Measurements from ENCODE around the gene UCK2. TPM values are rescaled to one million over a fixed set of nuclear protein-coding genes. Genes with fewer than 3 reads are reported as not detected.
A peak's percentile ranks its signal among the peaks of the same experiment; 100 is the strongest.

UCK2 gene
- total and polyA plus RNA-seq, 9 of the 15 experiments (the other 6 are each of a cell fraction or from before 2014, with no cell fraction given), result 71.6 to 145 (median 95.8) TPM

- TF ChIP-seq PCBP1 (IDR thresholded peaks at IDR 0.05; ENCODE audit: low read depth, low read length, poor library complexity, severe bottlenecking) (peak; percentile 50), MECOM (CRISPR knock-in tag; IDR thresholded peaks at IDR 0.05) (no peak; the same call in 1 of the 2 replicates), PPARD (CRISPR knock-in tag; IDR thresholded peaks at IDR 0.05) (no peak), SNRNP70 (optimal IDR thresholded peaks at IDR 0.05; ENCODE audit: low read depth, low read length) (no peak), THAP12 (CRISPR knock-in tag; IDR thresholded peaks at IDR 0.05) (0 out of 2 replicates have a peak, but pooled peaks have one; percentile 7), TOE1 (IDR thresholded peaks at IDR 0.05; ENCODE audit: borderline replicate concordance) (peak; percentile 24; the same call in 1 of the 2 replicates), TOE1 (CRISPR knock-in tag; IDR thresholded peaks at IDR 0.05; ENCODE audit: borderline replicate concordance, low read depth) (no peak), ATF3 (IDR thresholded peaks at IDR 0.05) (no peak), ATF3 (CRISPR knock-in tag; conservative IDR thresholded peaks at IDR 0.05) (no peak)
- TF ChIP-seq, protein P1, sequence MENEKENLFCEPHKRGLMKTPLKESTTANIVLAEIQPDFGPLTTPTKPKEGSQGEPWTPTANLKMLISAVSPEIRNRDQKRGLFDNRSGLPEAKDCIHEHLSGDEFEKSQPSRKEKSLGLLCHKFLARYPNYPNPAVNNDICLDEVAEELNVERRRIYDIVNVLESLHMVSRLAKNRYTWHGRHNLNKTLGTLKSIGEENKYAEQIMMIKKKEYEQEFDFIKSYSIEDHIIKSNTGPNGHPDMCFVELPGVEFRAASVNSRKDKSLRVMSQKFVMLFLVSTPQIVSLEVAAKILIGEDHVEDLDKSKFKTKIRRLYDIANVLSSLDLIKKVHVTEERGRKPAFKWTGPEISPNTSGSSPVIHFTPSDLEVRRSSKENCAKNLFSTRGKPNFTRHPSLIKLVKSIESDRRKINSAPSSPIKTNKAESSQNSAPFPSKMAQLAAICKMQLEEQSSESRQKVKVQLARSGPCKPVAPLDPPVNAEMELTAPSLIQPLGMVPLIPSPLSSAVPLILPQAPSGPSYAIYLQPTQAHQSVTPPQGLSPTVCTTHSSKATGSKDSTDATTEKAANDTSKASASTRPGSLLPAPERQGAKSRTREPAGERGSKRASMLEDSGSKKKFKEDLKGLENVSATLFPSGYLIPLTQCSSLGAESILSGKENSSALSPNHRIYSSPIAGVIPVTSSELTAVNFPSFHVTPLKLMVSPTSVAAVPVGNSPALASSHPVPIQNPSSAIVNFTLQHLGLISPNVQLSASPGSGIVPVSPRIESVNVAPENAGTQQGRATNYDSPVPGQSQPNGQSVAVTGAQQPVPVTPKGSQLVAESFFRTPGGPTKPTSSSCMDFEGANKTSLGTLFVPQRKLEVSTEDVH (IDR thresholded peaks at IDR 0.05; ENCODE audit: low read depth, partially characterized antibody), result peak; percentile 47
These were observed 772 bp downstream of the UCK2 start (continued) for GRCh38 chr1:165828103-165828668.

Measured in K562 (cell line).